ENCODE measurements around the gene KIAA1191. TPM values are rescaled to one million over a fixed set of nuclear protein-coding genes. Genes with fewer than 3 reads are reported as not detected.

KIAA1191 gene
- total and polyA plus RNA-seq, 2 of the 8 experiments (the other 6 are each of a cell fraction or from before 2014, with no cell fraction given) = 86.4 to 88.0 TPM

- no peak for TF ChIP-seq CHD7 (IDR thresholded peaks at IDR 0.05; ENCODE audit: insufficient replicate concordance, low read length)
- no peak for TF ChIP-seq PHF8 (conservative IDR thresholded peaks at IDR 0.05; ENCODE audit: low read depth, low read length)
- no peak for TF ChIP-seq BCL11A (IDR thresholded peaks at IDR 0.05; ENCODE audit: low read depth in 2 of 2, low read length in 2 of 2)
- no peak for TF ChIP-seq SIRT6 (IDR thresholded peaks at IDR 0.05; ENCODE audit: low read length)
Observed at GRCh38 chr5:176389135-176390123, 27.9 kb upstream of the KIAA1191 start (continued).
